ENCODE data around the gene ORC4.
"Not testable (repeated sequence)": the region's sequence is repeated elsewhere in the genome, so short reads cannot be mapped to it uniquely, and the experiment has no call there.

ORC4 gene

GRCh38 chr2:148021886-148022285 lies 1.3 kb upstream of the ORC4 start:
- H3K4me3 ChIP-seq (replicated peaks in 1 of 2; ENCODE audit: low read depth in 2 of 2, low read length in 2 of 2), result peak overlapping the region; percentile 67 to 87
- no peak for TF ChIP-seq CTCF (IDR thresholded peaks at IDR 0.05; ENCODE audit: low read depth, low read length)
- DNase-seq (ENCODE audit: low read depth in 2 of 2), result peak in 1 of 2 donors; percentile 13

GRCh38 chr2:148021059-148021861 lies 723 bp upstream of the ORC4 start, which contains the start of gene MBD5:
Gene MBD5 (plus strand): TSS chr2:148021091.
- no peak for TF ChIP-seq CTCF (IDR thresholded peaks at IDR 0.05; ENCODE audit: low read depth, low read length)
- peak; percentile 44 to 70 for DNase-seq (ENCODE audit: low read depth in 2 of 2)
- peak within 1 kb of the TSS; percentile 67 to 94 for H3K4me3 ChIP-seq (replicated peaks in 1 of 2; ENCODE audit: low read depth in 2 of 2, low read length in 2 of 2)

DNA sequence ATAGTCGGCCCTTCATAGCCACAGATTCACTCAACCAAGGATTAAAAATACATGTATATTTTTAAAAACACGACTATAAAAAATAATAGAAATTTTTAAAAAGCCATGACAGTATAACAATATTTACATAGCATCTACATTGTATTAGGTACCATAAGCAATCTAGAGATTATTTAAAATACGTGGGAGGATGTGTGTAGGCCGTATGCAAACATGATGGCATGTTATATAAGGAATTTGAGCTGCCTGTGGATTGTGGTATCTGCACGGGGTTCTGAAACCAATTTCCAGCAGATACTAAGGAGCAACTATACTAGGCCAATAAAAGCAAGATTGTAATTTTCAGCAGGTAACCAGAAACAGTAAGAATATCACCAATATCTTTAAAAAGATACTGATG lies 5.9 kb downstream of the ORC4 start:
- no peak overlapping the region for H3K4me3 ChIP-seq (replicated peaks in 1 of 2; ENCODE audit: low read depth in 2 of 2, low read length in 2 of 2)
- no peak for TF ChIP-seq CTCF (IDR thresholded peaks at IDR 0.05; ENCODE audit: low read depth, low read length)
- no peak for DNase-seq (ENCODE audit: low read depth in 2 of 2)

DNA sequence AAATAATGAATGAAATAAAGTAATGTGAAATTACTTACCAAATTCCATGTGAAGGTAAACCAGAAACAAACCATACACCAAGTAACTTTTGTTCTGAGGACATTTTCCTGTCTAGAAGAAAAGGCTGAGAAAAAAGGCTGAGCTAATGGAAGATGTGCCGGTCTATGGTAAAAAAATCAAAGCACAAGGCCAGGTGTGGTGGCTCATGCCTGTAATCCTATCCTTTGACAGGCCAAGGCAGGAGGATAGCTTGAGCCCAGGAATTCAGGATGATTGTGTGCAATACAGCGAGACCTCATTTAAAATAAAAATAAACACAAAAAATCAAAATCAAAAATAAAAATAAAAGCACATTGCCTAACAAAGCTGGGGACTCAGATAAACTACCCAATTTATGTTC lies 6.7 kb downstream of the ORC4 start:
- no peak overlapping the region for H3K4me3 ChIP-seq (replicated peaks in 1 of 2; ENCODE audit: low read depth in 2 of 2, low read length in 2 of 2)
- no peak for DNase-seq (ENCODE audit: low read depth in 2 of 2)
- no peak for TF ChIP-seq CTCF (IDR thresholded peaks at IDR 0.05; ENCODE audit: low read depth, low read length)

DNA sequence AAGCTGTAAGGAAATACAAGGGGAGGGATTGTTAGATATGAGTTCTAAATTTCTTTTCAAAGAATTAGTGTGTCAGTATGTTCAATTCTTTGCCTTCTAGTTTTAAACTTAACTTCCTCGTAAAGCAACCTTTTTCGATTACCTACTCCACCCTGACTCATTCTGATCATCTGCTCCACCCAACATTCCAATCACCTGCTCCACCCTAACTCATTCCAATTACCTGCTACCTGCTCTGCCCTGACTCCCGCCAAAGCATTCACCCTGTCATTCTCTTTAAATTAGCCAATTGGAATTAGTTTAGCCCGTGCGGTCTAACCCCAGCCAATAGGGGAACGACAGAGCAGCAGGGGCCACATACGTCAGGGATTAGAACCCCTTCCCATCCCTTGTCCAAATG lies 12.1 kb downstream of the ORC4 start:
- DNase-seq (ENCODE audit: low read depth in 2 of 2); H3K4me3 ChIP-seq (replicated peaks in 1 of 2; ENCODE audit: low read depth in 2 of 2, low read length in 2 of 2): not testable (repeated sequence)

DNA sequence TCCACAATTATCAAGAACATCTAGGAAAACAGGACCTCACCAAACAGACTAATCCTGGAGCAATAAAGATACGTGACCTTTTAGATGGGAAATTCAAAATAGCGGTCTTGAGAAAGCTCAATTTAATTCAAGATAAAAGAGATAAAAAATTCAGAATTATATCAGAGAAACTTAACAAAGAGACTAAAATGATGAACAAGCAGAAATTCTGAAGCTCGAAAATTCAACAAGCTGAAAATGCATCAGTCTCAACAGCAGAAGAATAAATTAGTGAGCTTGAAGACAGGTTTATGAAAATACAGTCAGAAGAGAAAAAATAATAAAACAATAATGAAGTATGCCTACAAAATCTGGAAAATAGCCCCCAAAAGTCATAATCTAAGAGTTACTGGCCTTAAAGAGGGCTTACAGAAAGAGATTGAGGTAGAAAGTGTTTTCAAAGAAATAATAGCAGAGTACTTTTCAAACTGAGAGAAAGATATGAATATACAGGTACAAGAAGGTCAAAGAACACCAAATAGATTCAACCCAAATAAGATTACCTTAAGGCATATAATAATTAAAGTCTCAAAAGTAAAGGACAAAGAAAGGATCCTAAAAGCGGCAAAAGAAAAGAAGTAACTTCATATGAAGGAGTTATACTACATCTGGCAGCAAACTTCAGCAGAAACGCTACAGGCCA lies 13.2 kb downstream of the ORC4 start:
- H3K4me3 ChIP-seq (replicated peaks in 1 of 2; ENCODE audit: low read depth in 2 of 2, low read length in 2 of 2), result no peak overlapping the region
- no peak for DNase-seq (ENCODE audit: low read depth in 2 of 2)
- no peak for TF ChIP-seq CTCF (IDR thresholded peaks at IDR 0.05; ENCODE audit: low read depth, low read length)

GRCh38 chr2:148006249-148007007 lies 14.1 kb downstream of the ORC4 start:
- TF ChIP-seq CTCF (IDR thresholded peaks at IDR 0.05; ENCODE audit: low read depth, low read length), result no peak
- H3K4me3 ChIP-seq (replicated peaks in 1 of 2; ENCODE audit: low read depth in 2 of 2, low read length in 2 of 2), result no peak overlapping the region
- no peak for DNase-seq (ENCODE audit: low read depth in 2 of 2)

GRCh38 chr2:148002420-148002819 lies 18.1 kb downstream of the ORC4 start:
- H3K4me3 ChIP-seq (replicated peaks in 1 of 2; ENCODE audit: low read depth in 2 of 2, low read length in 2 of 2), result not testable (repeated sequence)

More at GRCh38 chr2:148002420-148002819, 18.1 kb downstream of the ORC4 start:
- DNase-seq (ENCODE audit: low read depth in 2 of 2), result not testable (repeated sequence)
